HCT116 (cell line): Measurements from ENCODE around the gene CFAP97. TPM values are rescaled to one million over a fixed set of nuclear protein-coding genes. Genes with fewer than 3 reads are reported as not detected.

Experiments used
- ATAC-seq: fragments of 200-7000 bp; cut with Tn5 transposase; 2 replicates; pipeline ENCODE4 v1.9.1; 2020; ENCODE audit warnings: mild to moderate bottlenecking, moderate library complexity
- BruUV-seq: library from RNA; stranded (reverse); fragments of 400-500 nt; replicated peaks from 2 replicates; lab custom pipeline; 2021; lab: Mats Ljungman, UMichigan
- CTCF ChIA-PET: fragments of 300-600 bp; sonication (Branson Sonifier 250); formaldehyde crosslinking; loops from one replicate; lab custom pipeline; 2021; ENCODE audit warnings: antibody characterized with exemption; lab: Charles Lee
- POLR2A ChIA-PET: fragments of 300-600, 350-600 bp; sonication (Branson Sonifier 250); formaldehyde crosslinking; loops from one replicate; lab custom pipeline; 2021; ENCODE audit warnings: antibody characterized with exemption; lab: Charles Lee
- RAD21 ChIA-PET, 2 experiments: fragments of 300-600 bp; sonication (Branson Sonifier 250); formaldehyde crosslinking; loops; one replicate each; lab custom pipeline; 2023; ENCODE audit warnings: low total read pairs in 2 of 2; ENCODE audit not compliant: uncharacterized antibody in 2 of 2, unreplicated experiment in 2 of 2, low non-redundant PET in 1 of 2; lab: Charles Lee
- DNase-seq: peaks from one replicate; pipeline ENCODE4 v3.0.0-alpha.2; 2010; ENCODE audit warnings: low read depth, low spot score
- H2AFZ ChIP-seq: fragments of 200-600 bp; shearing (Covaris generic), sonication (generic); 2 replicates; pipeline ENCODE4 v1.6.1; 2017; ENCODE audit warnings: low read depth, mixed run types, mixed read lengths, antibody characterized with exemption, low read length; ENCODE audit not compliant: poor library complexity, severe bottlenecking
- H3K27ac ChIP-seq: 2 replicates; pipeline ENCODE4 v1.5.1; 2012; ENCODE audit warnings: low read depth, low read length
- H3K27me3 ChIP-seq: fragments of 200-600 bp; sonication (generic); 2 replicates; pipeline ENCODE4 v1.6.1; 2016; ENCODE audit warnings: mixed run types, low read length, mixed read lengths; ENCODE audit not compliant: insufficient read depth
- H3K36me3 ChIP-seq, 2 experiments: fragments of 200-500 bp in 1 of 2; fragments of 200-600 bp in 1 of 2; sonication (Bioruptor generic) in 1 of 2; sonication (generic) in 1 of 2; 2 replicates each; pipeline versions ENCODE4 v1.5.1 to v1.6.1; 2014 to 2016; ENCODE audit warnings: low read length in 2 of 2, inconsistent platforms in 1 of 2, mixed read lengths in 1 of 2, mixed run types in 1 of 2; ENCODE audit not compliant: insufficient read depth in 2 of 2, control insufficient read depth in 1 of 2
- H3K4me1 ChIP-seq, 2 experiments: fragments of 200-600 bp in 1 of 2; sonication (generic) in 1 of 2; 2 replicates each; pipeline versions ENCODE4 v1.5.1 to v1.6.1; 2012 to 2017; ENCODE audit warnings: low read length in 2 of 2, inconsistent platforms in 1 of 2, mild to moderate bottlenecking in 1 of 2, mixed read lengths in 1 of 2, mixed run types in 1 of 2, moderate library complexity in 1 of 2; ENCODE audit not compliant: insufficient read depth in 2 of 2, control insufficient read depth in 1 of 2
- H3K4me2 ChIP-seq: fragments of 200-600 bp; sonication (generic); 2 replicates; pipeline ENCODE4 v1.6.1; 2017; ENCODE audit warnings: mixed run types, low read length, mixed read lengths
- H3K4me3 ChIP-seq, 2 experiments: fragments of 200-600 bp in 1 of 2; sonication (generic) in 1 of 2; replicated peaks in 1 of 2; 2 replicates each; pipeline ENCODE4 v1.5.1; 2011 to 2016; ENCODE audit warnings: low read length in 2 of 2, control low read depth in 1 of 2, low read depth in 1 of 2, mild to moderate bottlenecking in 1 of 2, mixed read lengths in 1 of 2, mixed run types in 1 of 2
- H3K79me2 ChIP-seq: fragments of 200-600 bp; sonication (generic); 2 replicates; pipeline ENCODE4 v1.6.1; 2017; ENCODE audit warnings: mild to moderate bottlenecking, mixed run types, low read length, moderate library complexity, mixed read lengths; ENCODE audit not compliant: insufficient read depth
- H3K9ac ChIP-seq: fragments of 200-600 bp; sonication (generic); 2 replicates; pipeline ENCODE4 v1.6.1; 2016; ENCODE audit warnings: low read length, mixed read lengths
- H3K9me2 ChIP-seq: fragments of 200-600 bp; sonication (generic), shearing (Covaris generic); 2 replicates; pipeline ENCODE4 v1.6.1; 2017; ENCODE audit warnings: mixed run types, mild to moderate bottlenecking, moderate library complexity; ENCODE audit not compliant: insufficient read depth
- H3K9me3 ChIP-seq, 2 experiments: fragments of 200-500 bp in 1 of 2; fragments of 200-600 bp in 1 of 2; sonication (Bioruptor generic) in 1 of 2; sonication (generic) in 1 of 2; 2 replicates each; pipeline ENCODE4 v1.6.1; 2014 to 2017; ENCODE audit warnings: low read length in 2 of 2, mixed read lengths in 2 of 2, inconsistent platforms in 1 of 2, low read depth in 1 of 2, mild to moderate bottlenecking in 1 of 2, mixed run types in 1 of 2, moderate library complexity in 1 of 2; ENCODE audit not compliant: control insufficient read depth in 1 of 2, insufficient read depth in 1 of 2
- H4K20me1 ChIP-seq: fragments of 200-600 bp; sonication (generic), shearing (Covaris generic); 2 replicates; pipeline ENCODE4 v1.6.1; 2017; ENCODE audit warnings: mixed run types, mild to moderate bottlenecking, moderate library complexity; ENCODE audit not compliant: insufficient read depth
- CTCF ChIP-seq, 3 experiments: fragments of 200-600 bp in 1 of 3; sonication (generic) in 1 of 3; IDR thresholded peaks in 2 of 3; conservative IDR thresholded peaks in 1 of 3; 2 replicates each; pipeline ENCODE4 v1.5.1; 2012 to 2017; ENCODE audit warnings: low read depth in 2 of 3, low read length in 2 of 3, antibody characterized with exemption in 1 of 3, borderline replicate concordance in 1 of 3, control low read depth in 1 of 3, mild to moderate bottlenecking in 1 of 3, mixed read lengths in 1 of 3, mixed run types in 1 of 3, moderate library complexity in 1 of 3; ENCODE audit not compliant: insufficient read depth in 1 of 3
- JUND ChIP-seq: IDR thresholded peaks from 2 replicates; pipeline ENCODE4 v1.6.1; 2012
- POLR2A ChIP-seq: IDR thresholded peaks from 2 replicates; pipeline ENCODE4 v1.7.0; 2011; ENCODE audit warnings: borderline replicate concordance; ENCODE audit not compliant: insufficient read depth, insufficient read length; ENCODE audit errors: extremely low read depth
- intact Hi-C: fragments of 100-400 bp; cut with micrococcal nuclease; formaldehyde crosslinking; loops from 2 replicates; pipeline ENCODE4 v1.10.0; 2022
- total RNA-seq: library from RNA; stranded (reverse); gene quantifications from one replicate; pipeline ENCODE4 v1.2.1, GENCODE V29; 2021; ENCODE audit not compliant: unreplicated experiment
- TF ChIP-seq, protein P1 (sequence below): IDR thresholded peaks from 2 replicates; pipeline ENCODE4 v1.6.1; 2012; ENCODE audit warnings: low read depth
- TF ChIP-seq, protein P2 (sequence below): IDR thresholded peaks from 2 replicates; pipeline ENCODE4 v1.6.1; 2012

CFAP97 gene
- total RNA-seq, 1 experiment from 2014 or later: 57.7 TPM

DNA sequence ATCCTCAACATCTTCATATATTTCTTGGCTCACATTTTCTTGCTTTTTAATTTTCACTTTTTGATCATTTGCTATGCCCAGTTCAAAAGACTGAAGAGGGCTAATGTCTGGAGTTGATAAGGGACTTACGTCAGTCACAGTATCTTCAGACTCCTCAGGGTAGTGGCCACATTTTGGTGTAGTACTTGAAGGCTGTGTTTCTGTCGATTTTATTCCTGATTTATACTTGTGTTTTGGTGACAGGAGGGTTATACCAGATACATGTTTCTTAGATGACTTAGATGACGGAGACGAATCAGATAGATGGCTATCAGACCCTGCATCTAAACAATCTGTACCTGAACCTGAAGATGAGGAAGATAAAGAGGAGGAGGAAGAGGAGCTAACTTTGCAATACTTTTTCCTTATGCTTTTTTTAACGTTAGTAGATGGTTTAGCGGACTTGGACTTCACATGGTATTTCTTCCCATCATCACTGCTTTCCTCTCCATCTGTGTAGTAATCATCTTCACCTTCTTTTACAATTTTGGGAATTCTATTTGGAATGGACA lies 13.4 kb downstream of the CFAP97 start:
- no peak for TF ChIP-seq JUND
- no peak overlapping the region for H3K4me3 ChIP-seq
- BruUV-seq: TSS peak; percentile 71
- ChIA-PET RAD21 (no interaction called here), CTCF (no interaction called here), POLR2A (no interaction called here)
- no peak overlapping the region for H3K4me2 ChIP-seq
- DNase-seq (no peak), ATAC-seq (no peak)
- H2AFZ ChIP-seq: no peak overlapping the region
- H4K20me1 ChIP-seq: peaks cover 5% of the 10 kb centered on the region; the same call in 1 of the 2 replicates
- peaks cover 16 to 17% of the 10 kb centered on the region in 2 experiments for H3K4me1 ChIP-seq
- H3K9me3 ChIP-seq: no peaks in the 10 kb centered on the region
- no peak overlapping the region for H3K9ac ChIP-seq
- H3K27ac ChIP-seq: no peak overlapping the region
- peaks cover 77% of the 10 kb centered on the region for H3K79me2 ChIP-seq
- intact Hi-C loops: no loop called here
- no peaks in the 10 kb centered on the region for H3K9me2 ChIP-seq
- peaks cover 3 to 14% of the 10 kb centered on the region in 2 experiments; a peak in 1 of 4 replicates for H3K36me3 ChIP-seq
- no peaks in the 10 kb centered on the region for H3K27me3 ChIP-seq

DNA sequence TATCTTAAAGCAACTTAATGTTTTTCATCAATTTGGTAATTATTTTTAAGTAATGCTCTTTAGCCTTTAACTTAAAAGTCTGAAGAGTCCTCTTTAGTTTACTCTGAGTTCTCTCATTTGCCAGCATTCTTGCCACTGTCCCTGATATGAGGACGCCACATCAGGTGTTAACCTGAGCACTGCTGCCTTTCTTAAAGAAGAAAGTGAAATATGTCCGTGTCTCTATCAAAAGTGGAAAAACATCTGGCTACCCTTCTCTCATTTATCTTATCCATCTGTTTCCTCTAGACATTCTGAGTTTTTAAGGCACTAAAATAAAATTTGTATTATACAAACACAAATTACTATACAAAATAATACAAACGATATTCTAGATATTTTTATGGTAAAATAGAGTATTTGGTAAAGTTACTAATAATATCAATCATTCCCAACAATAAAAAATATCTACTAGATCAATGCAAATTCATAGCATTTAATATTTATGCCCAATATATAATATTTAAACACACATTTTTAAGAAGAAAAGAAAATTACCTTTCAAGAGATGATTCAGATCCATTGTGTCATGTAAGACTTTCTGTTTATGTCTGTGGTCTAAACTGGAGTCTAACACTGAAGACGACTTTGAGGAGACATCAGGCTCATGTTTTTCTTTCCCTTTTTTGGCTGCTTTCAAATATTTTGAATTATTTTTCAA lies 14.0 kb downstream of the CFAP97 start:
- H4K20me1 ChIP-seq: peaks cover 3% of the 10 kb centered on the region; the same call in 1 of the 2 replicates
- H3K4me3 ChIP-seq: no peak overlapping the region
- H3K9ac ChIP-seq: no peak overlapping the region
- BruUV-seq: no TSS peak
- ATAC-seq (no peak), DNase-seq (no peak)
- intact Hi-C loops: no loop called here
- peaks cover 3 to 14% of the 10 kb centered on the region in 2 experiments; a peak in 1 of 4 replicates for H3K36me3 ChIP-seq
- no peak overlapping the region for H3K27ac ChIP-seq
- no peaks in the 10 kb centered on the region for H3K9me2 ChIP-seq
- H3K79me2 ChIP-seq: peaks cover 77% of the 10 kb centered on the region
- ChIA-PET CTCF (no interaction called here), RAD21 (no interaction called here), POLR2A (no interaction called here)
- peaks cover 10 to 11% of the 10 kb centered on the region in 2 experiments for H3K4me1 ChIP-seq
- H3K4me2 ChIP-seq: no peak overlapping the region
- no peaks in the 10 kb centered on the region for H3K9me3 ChIP-seq
- TF ChIP-seq, protein P1, sequence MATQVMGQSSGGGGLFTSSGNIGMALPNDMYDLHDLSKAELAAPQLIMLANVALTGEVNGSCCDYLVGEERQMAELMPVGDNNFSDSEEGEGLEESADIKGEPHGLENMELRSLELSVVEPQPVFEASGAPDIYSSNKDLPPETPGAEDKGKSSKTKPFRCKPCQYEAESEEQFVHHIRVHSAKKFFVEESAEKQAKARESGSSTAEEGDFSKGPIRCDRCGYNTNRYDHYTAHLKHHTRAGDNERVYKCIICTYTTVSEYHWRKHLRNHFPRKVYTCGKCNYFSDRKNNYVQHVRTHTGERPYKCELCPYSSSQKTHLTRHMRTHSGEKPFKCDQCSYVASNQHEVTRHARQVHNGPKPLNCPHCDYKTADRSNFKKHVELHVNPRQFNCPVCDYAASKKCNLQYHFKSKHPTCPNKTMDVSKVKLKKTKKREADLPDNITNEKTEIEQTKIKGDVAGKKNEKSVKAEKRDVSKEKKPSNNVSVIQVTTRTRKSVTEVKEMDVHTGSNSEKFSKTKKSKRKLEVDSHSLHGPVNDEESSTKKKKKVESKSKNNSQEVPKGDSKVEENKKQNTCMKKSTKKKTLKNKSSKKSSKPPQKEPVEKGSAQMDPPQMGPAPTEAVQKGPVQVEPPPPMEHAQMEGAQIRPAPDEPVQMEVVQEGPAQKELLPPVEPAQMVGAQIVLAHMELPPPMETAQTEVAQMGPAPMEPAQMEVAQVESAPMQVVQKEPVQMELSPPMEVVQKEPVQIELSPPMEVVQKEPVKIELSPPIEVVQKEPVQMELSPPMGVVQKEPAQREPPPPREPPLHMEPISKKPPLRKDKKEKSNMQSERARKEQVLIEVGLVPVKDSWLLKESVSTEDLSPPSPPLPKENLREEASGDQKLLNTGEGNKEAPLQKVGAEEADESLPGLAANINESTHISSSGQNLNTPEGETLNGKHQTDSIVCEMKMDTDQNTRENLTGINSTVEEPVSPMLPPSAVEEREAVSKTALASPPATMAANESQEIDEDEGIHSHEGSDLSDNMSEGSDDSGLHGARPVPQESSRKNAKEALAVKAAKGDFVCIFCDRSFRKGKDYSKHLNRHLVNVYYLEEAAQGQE: no peak
- TF ChIP-seq CTCF (IDR thresholded peaks at IDR 0.05 in 2 of 3, conservative IDR thresholded peaks at IDR 0.05 in 1 of 3; ENCODE audit: borderline replicate concordance in 1 of 3, insufficient read depth in 1 of 3, low read depth in 2 of 3, low read length in 2 of 3): no peak
- no peak for TF ChIP-seq POLR2A
- TF ChIP-seq, protein P2, sequence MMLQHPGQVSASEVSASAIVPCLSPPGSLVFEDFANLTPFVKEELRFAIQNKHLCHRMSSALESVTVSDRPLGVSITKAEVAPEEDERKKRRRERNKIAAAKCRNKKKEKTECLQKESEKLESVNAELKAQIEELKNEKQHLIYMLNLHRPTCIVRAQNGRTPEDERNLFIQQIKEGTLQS: no peak
- no peak overlapping the region for H2AFZ ChIP-seq
- H3K27me3 ChIP-seq: no peaks in the 10 kb centered on the region
